Left renal pelvis (tissue), 4 donors: Measurements from ENCODE around the gene OR5C1. TPM values are rescaled to one million over a fixed set of nuclear protein-coding genes. Genes with fewer than 3 reads are reported as not detected.

ENCODE experiments used
- polyA plus RNA-seq, 4 donors: library from polyadenylated mRNA; unstranded; fragments of 120-200 nt; gene quantifications; one replicate each; pipeline ENCODE4 v1.2.1, GENCODE V29; 2013; ENCODE audit not compliant: insufficient read length in 4 of 4

The OR5C1 gene
- polyA plus RNA-seq, 4 donors = not detected

Other genes with a start within 250 kb of the OR5C1 start
- not detected for gene OR1N2, start 235.8 kb upstream of the OR5C1 start, polyA plus RNA-seq
- under 1 TPM; 0.11 to 0.30 (median 0.20) TPM for gene OR1L8, start 205.5 kb upstream of the OR5C1 start, polyA plus RNA-seq
- not detected for gene OR1Q1, start 174.2 kb upstream of the OR5C1 start, polyA plus RNA-seq
- not detected for gene OR1B1, start 131.3 kb upstream of the OR5C1 start, polyA plus RNA-seq
- not detected for gene OR1L1, start 127.2 kb upstream of the OR5C1 start, polyA plus RNA-seq
- gene OR1L3, start 113.8 kb upstream of the OR5C1 start, polyA plus RNA-seq = not detected
- gene OR1L4, start 64.9 kb upstream of the OR5C1 start, polyA plus RNA-seq = not detected
- not detected for gene OR1L6, start 46.6 kb upstream of the OR5C1 start, polyA plus RNA-seq
- not detected for gene OR1K1, start 11.2 kb downstream of the OR5C1 start, polyA plus RNA-seq
- 10 to 100 TPM; 31.4 to 40.2 (median 33.6) TPM for gene PDCL, start 39.7 kb downstream of the OR5C1 start, polyA plus RNA-seq
- gene RC3H2, start 116.4 kb downstream of the OR5C1 start, polyA plus RNA-seq = 10 to 100 TPM; 35.7 to 44.6 (median 43.7) TPM
- gene ZBTB6, start 124.4 kb downstream of the OR5C1 start, polyA plus RNA-seq = 10 to 100 TPM; 13.5 to 19.0 (median 14.6) TPM
- 10 to 100 TPM; 17.8 to 23.4 (median 19.5) TPM for gene ZBTB26, start 142.6 kb downstream of the OR5C1 start, polyA plus RNA-seq
- 10 to 100 TPM; 50.2 to 67.8 (median 66.7) TPM for gene RABGAP1, start 152.1 kb downstream of the OR5C1 start, polyA plus RNA-seq
- gene GPR21, start 244.7 kb downstream of the OR5C1 start, polyA plus RNA-seq = under 1 TPM; 0.26 to 0.34 (median 0.31) TPM